NCI-H2196 treated with DMSO at 0.1 percent for 48 hours (cell line): ENCODE measurements around the gene PIGQ.

Experiments
- DNase-seq: peaks from one replicate; lab custom pipeline; 2025; ENCODE audit not compliant: unreplicated experiment; lab: John Stamatoyannopoulos, UW

The PIGQ gene

DNA sequence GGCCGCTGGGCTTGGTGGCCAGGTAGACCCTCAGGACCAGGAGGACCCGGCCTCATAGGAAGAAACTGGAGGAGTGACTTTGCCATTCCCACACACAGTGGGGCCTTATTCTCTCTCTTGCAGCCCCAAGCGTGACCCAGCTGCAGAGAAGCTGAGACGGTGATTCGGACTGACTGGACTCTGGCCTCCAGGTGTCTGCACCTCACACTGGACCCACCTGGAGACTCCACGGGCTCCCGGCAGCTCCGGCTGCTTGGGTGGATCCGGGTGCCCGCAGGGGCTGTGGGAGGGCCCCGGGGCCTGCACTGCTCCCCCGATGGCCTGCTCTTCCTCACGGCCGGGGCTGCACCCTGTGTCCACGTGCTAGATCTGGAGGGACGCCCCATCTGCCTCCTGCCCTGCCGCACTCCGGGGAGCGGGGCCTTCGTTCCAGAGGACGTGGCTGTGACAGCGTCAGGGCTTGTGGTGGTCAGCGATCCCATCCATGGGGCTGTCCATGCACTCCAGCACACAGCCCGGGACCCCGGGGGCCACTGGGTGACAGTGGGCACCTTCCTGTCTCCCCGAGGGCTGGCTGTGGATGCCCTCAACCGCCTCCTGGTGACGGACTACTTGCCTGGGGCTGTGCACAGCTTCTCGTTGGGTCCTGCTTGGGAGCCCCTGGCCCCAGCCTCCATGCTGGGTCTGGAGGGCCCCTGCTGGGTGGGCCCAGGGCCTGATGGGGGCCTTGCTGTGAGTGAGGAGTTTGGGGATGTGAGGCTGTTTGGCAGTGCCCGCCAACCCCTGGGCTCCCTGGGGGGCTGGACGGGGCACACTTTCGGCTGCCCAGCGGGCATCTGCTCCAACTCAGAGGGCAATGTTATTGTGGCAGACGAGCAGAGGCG is 2.2 kb upstream of the PIGQ start:
- DNase-seq: no peak

DNA sequence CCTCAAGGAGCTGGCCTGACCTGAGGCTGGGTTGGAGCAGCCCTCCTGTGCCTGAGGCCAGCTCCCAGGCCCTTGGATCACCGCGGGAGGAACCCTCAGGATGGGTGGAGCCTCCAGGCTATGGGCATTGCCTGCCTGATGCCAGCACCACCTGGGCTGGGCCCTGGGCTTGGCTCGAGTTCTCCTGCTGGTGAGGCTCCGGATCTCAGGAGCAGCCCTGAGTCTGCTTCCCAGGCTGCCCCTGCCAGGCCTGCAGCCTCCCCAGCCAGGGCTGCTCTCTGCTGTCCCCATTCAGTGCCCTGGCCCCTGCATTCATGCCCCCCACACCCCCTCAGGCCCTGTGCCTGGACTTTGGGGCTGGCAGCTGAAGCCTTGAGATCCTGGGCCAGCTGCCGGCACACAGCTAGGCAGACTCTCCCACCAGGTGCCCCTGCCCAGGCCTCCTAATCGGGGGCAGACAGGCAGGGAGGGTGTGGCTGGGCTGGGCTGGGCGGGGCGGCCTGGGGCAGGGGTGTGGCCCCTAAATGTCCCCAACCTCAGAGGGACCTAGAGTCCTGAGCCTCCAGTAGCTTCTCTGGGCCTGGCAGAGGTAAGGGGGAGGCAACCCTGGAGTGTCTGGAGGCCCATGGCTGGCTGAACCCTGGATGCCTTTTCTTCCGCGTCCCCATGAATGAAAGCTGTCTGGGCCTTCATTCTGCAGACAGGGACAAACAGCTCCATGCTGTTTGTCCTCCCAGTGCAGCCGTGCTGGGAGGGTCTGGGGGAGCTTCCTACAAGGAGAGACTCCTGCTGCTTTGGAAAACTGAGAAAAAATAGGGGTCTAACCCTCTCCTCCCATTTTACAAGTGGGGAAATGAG is 1.1 kb upstream of the PIGQ start:
- no peak for DNase-seq

DNA sequence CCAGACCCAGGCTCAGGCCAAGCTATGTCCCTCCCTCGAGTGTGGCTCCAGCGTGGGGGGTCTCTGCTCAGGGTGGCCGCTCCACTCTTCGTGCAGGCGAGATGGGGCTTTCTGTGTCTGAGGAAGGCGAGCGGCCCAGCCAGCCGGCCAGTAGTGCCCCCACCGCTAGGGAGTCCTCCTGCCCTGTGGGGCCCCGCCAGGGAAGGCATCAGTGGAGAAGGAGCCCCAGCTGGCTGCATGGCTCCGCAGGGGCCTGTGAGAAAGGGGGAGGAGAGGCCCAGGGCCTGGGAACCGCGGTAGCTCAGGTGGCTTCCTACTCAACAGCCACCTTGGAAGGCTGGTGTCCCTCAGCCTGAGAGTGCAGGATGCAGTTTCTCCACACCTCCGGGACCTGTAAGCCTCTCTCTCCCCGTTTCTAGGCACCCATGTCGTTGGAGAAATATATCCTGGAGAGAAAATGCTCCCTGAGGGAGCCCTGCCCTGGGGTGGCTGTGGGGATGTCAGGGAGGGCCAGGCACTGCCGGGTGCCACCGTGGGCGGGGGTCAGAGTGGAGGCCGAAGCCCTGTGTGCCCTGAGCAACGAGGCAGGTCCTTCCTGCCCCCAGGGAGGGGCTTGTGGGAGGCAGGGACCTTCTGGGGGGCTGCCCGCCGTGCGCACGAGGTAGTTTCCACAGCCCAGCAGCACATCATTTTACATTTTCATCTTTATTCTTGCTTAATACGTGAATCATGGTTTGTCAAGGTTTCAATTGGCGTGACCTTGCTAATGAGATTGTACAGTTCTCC is 3.3 kb downstream of the PIGQ start:
- DNase-seq: no peak

DNA sequence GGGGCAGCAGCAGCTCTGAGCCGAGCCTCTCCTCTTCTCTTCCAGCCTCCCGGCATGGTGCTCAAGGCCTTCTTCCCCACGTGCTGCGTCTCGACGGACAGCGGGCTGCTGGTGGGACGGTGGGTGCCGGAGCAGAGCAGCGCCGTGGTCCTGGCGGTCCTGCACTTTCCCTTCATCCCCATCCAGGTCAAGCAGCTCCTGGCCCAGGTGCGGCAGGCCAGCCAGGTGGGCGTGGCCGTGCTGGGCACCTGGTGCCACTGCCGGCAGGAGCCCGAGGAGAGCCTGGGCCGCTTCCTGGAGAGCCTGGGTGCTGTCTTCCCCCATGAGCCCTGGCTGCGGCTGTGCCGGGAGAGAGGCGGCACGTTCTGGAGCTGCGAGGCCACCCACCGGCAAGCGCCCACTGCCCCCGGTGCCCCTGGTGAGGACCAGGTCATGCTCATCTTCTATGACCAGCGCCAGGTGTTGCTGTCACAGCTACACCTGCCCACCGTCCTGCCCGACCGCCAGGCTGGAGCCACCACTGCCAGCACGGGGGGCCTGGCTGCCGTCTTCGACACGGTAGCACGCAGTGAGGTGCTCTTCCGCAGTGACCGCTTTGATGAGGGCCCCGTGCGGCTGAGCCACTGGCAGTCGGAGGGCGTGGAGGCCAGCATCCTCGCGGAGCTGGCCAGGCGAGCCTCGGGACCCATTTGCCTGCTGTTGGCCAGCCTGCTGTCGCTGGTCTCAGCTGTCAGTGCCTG is 4.4 kb downstream of the PIGQ start:
- no peak for DNase-seq

DNA sequence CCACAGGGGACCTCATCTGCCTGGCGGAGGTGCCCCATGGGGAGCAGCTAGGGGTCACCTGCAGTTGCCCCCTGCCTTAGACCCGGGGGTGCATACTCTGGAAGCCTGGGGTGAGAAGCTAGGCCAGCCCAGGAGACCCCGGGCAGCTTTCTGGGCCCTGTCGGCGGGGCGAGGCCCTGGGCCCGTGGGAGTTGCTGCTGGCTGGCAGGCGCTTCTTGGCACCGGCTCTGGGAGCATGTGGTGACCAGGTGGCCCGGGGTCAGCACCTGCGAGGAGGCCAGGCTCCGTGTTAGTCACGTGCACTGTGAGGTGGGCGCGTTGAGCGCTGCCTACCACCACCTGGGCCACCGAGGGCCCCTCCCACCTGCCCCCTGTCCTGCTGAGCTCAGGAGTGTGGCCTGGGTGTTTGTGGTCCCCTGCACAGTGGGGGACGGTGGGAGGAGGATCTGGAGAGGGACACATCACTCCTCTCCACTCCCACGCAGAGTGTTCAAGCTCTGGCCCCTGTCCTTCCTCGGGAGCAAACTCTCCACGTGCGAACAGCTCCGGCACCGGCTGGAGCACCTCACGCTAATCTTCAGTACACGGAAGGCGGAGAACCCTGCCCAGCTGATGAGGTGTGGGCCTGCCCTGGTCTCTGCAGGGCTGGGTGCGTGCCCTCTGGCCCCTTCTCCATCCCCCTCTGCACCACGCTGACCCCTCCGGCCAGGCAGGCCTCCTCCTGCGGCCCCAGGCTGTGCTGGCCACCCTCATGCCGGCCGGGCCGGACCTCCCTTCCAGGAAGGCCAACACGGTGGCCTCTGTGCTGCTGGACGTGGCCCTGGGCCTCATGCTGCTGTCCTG is 5.8 kb downstream of the PIGQ start:
- no peak for DNase-seq

DNA sequence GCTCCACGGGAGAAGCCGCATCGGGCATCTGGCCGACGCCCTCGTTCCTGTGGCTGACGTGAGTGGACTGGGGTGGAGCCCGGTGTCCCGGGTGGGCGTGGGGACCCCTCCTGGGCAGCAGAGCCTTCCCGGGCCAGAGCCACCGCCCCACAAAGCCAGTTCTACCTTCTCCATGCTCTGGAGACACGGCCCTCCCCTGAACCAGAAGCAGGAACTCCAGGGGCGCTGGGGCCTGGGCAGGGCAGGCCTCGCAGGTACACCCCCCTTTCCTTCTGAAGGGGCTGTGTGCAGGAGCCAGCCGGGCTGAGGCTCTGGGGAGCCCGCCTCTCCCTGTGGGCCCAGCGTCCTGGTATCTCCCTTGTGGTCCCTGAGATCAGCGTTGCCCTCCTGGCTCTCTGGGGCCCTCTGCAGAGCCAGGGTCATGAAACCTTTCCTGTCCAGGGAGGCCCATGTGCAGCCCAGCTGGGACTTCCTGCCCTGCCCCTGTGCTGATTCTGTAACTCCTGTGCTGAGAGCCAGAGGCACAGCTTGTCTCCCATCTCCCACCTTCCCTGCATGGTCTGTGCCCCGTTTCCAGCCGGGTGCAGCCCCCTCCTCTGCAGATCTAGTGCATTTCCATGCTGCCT is 6.5 kb downstream of the PIGQ start:
- DNase-seq: no peak

DNA sequence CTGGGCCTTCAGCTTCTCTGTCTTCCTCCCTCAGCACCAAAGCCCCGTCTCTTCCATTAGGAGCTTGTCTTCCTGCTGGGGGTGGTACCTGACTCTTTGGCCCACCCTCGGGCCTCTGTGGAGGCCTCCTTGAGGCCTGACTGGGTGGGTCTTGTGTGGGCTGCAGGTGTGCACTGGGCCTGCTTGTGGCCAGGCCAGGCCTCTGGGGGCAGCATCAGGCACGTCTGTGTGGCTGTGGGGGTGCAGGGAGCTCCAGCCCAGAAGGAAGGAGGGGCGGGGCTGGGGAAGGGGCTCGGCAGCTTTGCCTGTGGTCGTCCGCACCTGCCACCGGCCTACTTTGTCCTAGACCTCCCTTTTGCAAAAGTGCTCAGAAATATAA is 7.0 kb downstream of the PIGQ start:
- no peak for DNase-seq

DNA sequence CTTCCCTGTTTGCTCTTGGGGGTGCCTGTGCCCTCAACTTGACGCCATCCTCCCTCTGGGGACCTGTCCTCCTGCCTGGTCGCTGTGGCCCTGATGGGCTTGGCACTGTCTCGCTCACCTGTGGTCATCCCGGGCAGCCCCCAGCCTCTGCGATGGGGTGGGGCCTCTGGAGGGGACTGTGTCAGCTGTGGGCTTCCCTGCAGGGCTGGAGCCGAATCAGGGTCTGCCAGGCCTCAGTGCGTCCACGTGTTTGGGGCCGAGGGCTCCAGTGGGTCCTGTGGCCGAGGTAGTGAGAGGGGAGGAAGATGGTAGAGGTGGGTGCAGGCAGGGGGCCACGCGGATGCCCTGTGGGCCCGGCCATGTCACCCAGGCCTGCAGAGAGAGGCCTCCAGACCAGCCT is 8.0 kb downstream of the PIGQ start:
- no peak for DNase-seq

DNA sequence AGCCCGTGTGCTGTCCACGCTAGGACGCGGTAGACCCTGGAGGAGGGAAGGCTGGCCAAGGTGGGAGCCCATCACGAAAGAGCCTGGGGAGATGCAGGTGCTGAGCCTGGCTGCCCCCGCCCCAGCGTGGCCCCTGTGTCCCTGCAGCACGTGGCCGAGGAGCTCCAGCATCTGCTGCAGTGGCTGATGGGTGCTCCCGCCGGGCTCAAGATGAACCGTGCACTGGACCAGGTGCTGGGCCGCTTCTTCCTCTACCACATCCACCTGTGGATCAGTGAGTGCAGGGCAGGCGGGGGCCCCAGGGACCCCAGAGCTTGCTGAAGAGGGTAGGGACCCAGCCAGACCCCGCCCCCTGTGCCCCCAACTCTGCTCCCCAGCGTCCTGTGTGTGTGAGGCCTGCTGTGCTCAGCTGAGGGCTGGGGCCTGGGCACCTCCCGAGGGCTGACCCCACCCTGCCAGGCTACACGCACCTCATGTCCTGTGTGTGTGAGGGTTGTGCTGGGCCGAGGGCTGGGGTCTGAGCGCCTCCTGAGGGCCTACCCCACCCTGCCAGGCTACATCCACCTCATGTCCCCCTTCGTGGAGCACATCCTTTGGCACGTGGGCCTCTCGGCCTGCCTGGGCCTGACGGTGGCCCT is 8.6 kb downstream of the PIGQ start:
- no peak for DNase-seq

DNA sequence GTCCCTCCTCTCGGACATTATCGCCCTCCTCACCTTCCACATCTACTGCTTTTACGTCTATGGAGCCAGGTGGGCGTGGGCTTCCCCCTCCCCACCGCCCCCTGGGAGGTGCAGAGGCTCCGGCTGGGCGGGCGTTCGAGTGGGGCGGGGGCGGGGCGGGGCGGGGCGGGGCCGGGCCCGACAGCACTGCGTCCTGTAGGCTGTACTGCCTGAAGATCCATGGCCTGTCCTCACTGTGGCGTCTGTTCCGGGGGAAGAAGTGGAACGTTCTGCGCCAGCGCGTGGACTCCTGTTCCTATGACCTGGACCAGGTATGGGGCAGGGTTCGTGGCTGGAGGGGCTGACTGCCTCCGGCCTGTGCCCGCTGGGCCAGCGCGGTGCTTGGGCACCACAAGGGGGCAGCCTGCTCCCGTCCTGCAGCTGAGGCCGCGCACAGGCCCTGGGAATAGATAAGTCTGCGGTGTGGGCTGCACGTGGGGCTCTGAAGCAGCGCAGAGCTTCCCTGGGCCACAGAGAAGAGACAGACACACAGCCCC is 9.2 kb downstream of the PIGQ start:
- DNase-seq: no peak

DNA sequence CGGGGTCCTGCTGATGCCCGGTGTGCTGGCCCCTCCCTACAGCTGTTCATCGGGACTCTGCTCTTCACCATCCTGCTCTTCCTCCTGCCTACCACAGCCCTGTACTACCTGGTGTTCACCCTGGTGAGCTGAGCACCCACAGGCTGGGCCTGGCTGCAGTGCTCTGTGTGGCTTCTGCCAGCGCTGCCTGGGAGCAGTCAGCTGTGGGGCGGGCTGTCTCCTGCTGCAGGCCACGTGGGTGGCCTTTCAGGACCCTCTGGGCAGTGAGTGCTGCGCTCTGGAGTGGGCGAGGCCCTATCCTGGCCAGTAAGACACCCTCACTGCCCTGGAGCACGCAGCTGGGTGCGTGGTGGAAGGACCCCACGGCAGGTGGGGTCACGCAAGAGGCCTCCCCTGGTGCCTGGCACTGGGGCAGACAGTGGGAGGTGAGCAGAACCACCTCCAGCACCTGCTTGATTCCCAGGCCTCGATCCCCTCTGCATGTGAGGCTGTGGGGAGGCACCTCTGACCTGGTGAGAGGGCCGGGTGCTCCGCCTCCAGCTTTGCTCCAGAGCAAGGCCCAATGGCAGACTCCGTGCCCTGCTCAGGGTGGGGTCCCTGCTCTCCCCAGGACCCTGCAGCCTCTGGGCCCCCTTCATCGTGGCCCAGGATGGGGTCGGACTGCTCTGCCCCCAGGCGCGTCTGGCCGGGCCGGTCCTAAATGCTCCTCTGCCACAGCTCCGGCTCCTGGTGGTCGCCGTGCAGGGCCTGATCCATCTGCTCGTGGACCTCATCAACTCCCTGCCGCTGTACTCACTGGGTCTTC is 10.6 kb downstream of the PIGQ start:
- no peak for DNase-seq

DNA sequence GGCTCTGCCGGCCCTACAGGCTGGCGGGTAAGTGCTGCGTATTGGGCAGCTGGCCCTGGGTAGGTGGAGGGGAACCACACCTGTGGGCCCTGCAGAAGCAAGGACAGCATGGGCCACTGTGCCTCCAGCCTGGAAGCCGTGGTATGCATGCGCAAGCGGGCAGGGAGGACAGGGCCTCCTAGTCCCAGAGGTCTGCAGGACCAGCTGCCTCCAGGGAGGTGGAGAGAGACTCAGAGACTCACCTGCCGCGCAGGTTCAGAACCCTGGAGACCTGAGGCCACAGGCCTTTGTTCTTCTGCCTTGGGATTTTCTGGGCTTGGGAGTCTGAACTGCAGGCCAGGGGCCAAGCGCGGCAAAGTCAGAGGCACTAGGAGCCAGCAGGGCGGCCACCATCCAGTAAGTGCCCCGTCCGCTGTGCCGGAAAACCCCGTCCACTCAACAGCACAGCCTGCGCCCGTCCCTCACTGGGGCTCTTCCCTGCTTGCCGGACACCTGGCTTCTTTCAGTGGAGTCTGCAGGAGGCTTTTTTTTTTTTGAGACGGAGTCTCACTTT is 11.3 kb downstream of the PIGQ start:
- no peak for DNase-seq

DNA sequence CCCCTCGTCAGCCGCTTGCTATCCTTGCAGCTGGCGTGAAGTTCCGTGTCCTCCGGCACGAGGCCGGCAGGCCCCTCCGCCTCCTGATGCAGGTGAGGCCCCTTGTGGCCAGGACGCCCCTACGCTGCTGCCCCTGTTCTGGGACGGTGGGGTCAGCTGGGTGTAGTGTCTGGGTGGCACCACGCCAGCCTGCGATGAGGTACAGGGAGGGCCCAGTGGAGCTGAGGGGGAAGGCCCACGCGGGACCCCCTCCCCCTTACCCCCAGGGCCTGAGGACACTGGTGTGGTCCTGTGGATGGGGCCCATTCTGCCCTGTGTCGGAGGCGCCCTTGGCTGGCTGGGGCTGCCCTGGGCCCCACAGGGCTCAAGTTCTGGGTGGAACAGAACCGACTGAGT is 12.4 kb downstream of the PIGQ start:
- no peak for DNase-seq

DNA sequence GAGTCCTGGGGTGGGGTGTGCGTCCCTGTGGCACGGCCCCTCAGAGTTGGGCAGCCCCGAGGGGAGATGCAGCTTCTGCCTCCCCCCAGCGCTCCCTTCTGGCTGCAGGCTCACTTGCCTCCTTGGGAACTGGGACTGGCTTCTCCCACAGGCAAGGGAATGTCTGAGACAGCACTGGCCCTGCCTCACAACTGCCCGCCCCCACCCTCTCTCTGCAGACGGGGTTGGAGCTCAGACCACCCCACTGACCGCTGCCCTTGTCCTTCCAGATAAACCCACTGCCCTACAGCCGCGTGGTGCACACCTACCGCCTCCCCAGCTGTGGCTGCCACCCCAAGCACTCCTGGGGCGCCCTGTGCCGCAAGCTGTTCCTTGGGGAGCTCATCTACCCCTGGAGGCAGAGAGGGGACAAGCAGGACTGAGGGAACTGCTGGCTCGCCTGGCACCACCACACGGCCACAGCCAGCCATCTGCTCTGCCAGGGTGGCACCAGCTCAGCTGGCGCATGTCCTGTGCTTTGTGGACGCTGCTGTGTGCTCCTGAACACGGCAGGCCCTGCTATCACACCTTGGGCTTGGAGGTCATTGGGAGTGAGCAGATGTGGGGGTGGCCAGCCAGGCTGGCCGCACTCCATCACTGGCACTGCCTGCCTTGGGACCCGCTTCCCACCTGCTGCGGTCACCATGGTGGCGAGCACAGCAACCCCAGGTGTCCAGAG is 13.0 kb downstream of the PIGQ start:
- DNase-seq: no peak

DNA sequence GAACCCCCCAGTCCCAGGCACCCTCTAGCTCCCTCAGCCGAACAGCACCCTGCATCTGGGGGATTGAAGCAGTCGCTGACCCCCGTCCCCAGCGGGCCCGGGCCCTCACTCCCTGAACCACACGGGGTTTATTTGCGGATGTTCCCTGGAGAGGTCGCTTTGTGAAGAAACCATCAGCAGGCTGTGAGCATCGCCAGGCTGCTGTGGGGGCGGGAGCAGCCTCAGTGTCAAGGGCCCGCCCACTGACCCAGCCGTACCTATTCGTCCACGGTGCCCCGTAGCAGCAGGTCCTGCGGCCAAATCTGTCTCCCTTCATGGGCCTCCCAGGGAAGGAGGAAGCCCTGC is 13.7 kb downstream of the PIGQ start:
- DNase-seq: no peak

DNA sequence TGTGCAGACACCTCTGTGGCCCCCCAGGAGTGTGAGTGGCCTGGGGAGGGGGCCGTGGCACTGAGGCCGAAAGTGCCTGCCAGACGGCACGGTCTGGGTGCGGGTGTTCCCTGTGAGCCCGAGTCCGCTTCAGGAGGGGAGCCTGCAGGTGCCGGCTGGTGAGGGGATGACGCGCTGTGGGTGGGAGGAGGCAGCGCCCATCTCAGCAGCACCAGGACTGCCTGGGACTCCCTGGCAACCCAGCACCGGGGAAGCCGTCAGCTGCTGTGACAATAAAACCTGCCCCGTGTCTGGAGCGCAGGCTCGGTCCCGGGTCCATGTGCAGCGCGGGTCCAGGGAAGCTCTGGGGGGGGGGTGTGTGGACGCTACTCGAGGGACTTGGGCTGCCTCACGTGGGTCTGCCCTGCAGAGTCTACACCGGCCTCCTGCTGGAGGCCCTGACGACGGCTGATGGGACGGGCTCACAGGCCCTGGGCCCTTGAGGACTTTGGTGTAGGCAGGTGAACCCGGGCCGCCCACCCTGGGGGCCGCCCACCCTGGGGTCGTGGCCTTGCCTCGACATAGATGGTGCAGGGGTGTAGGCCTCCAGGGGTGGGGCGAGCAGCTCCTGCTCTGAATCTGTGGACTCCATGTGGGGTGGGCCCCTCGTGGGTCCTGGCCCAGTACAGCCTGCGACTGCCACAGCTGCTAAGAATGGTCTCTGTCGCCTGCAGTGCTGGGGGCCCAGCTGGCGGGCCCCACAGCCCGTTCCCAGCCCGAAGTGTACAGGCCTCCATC is 14.2 kb downstream of the PIGQ start:
- DNase-seq: no peak
